ENCODE data around the gene PCDHB12. TPM values are rescaled to one million over a fixed set of nuclear protein-coding genes. Genes with fewer than 3 reads are reported as not detected.
"Not testable (repeated sequence)": the region's sequence is repeated elsewhere in the genome, so short reads cannot be mapped to it uniquely, and the experiment has no call there.

Gene PCDHB12
- polyA plus RNA-seq, 3 donors = not detected

DNA sequence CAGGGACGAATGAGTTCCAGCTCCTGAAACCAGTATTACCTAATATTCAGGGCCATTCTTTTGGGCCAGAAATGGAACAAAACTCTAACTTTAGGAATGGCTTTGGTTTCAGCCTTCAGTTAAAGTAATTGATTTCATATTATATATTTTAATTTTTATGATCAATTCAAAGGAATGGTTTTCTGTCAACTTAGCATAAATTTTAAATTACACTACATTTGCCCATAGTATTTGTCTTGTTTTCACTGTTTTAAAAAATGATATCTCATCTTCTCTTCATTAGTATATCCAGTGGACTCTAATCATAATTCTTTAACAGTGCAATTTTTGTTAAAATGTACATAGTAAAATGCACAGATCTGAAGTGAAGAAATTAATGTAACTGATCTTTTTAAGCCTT lies 28.2 kb upstream of the PCDHB12 start:
- H3K36me3 ChIP-seq (replicated peaks in 1 of 2; ENCODE audit: control insufficient read depth in 1 of 2, insufficient read depth in 2 of 2, low read length in 2 of 2) = no peaks in the 10 kb centered on the region
- WGBS (ENCODE audit: insufficient coverage) = no CpG with 5 or more reads among the region's 1 CpG
- H3K9ac ChIP-seq (ENCODE audit: insufficient read depth, low read length, poor library complexity, severe bottlenecking) = no peak overlapping the region
- no peaks in the 10 kb centered on the region for H3K4me1 Mint-ChIP-seq
- no peak overlapping the region for H3K4me3 ChIP-seq (replicated peaks in 1 of 3; ENCODE audit: low read depth in 2 of 3, low read length in 3 of 3)
- DNase-seq = no peak
- H3K4me3 Mint-ChIP-seq = no peak overlapping the region
- intact Hi-C loops (cut with micrococcal nuclease) = no loop called here
- TF ChIP-seq CTCF (IDR thresholded peaks at IDR 0.05) = no peak
- H2AFZ ChIP-seq (ENCODE audit: insufficient read depth, low read depth, low read length, poor library complexity, severe bottlenecking) = no peak overlapping the region
- H4K20me1 ChIP-seq (ENCODE audit: insufficient read depth, low read length) = no peaks in the 10 kb centered on the region
- H3K4me2 ChIP-seq (replicated peaks; ENCODE audit: extremely low read depth, low read length, poor library complexity, severe bottlenecking) = no peak overlapping the region
- H3K27me3 Mint-ChIP-seq (ENCODE audit: low read depth in 3 of 3) = peaks cover 4 to 29% (median 12%) of the 10 kb centered on the region in 3 donors
- H3K4me1 ChIP-seq (ENCODE audit: control insufficient read depth in 1 of 2, insufficient read depth in 2 of 2, low read length in 2 of 2) = no peaks in the 10 kb centered on the region
- H3K27me3 ChIP-seq (ENCODE audit: control insufficient read depth in 2 of 2, insufficient read depth in 2 of 2, low read length in 2 of 2) = peaks cover 8 to 20% of the 10 kb centered on the region in 2 donors
- no peak overlapping the region for H3K27ac ChIP-seq (ENCODE audit: low read depth in 1 of 2, low read length in 2 of 2)
- H3K9me3 ChIP-seq (replicated peaks in 1 of 2; ENCODE audit: control insufficient read depth in 1 of 2, insufficient read depth in 1 of 2, low read length in 2 of 2) = peaks cover 43 to 55% of the 10 kb centered on the region in 2 donors
- no peak overlapping the region for H3K27ac Mint-ChIP-seq
- H3K79me2 ChIP-seq (ENCODE audit: insufficient read depth, low read length) = no peaks in the 10 kb centered on the region
- peaks cover 12 to 37% (median 32%) of the 10 kb centered on the region in 7 donors for H3K9me3 Mint-ChIP-seq
- H3K36me3 Mint-ChIP-seq = no peaks in the 10 kb centered on the region

DNA sequence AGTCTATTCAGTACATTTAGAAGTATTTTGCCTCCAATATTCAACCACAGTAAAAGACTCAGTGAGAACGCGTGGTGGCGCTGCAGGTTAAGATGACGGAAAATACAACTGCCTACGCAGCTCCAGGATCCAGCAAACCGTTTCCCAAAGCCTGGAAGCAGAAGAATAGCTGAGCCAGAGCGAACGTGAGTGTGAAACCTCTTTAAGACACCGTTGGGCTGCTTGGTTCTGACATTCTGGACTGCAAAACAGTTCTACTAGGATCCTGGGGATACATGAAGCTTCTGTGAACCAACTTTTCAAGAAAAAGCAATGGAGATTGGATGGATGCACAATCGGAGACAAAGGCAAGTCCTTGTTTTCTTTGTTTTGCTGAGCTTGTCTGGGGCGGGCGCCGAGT lies 26.3 kb upstream of the PCDHB12 start, which contains the start of gene PCDHB16:
Gene PCDHB16, plus strand, starts transcription at position 140 of the 400 bp plus-strand sequence. Its CDS starts 173 bp downstream, at position 313.
- no peaks in the 10 kb centered on the region for H3K4me1 ChIP-seq (ENCODE audit: control insufficient read depth in 1 of 2, insufficient read depth in 2 of 2, low read length in 2 of 2)
- no peaks in the 10 kb centered on the region for H3K36me3 Mint-ChIP-seq
- H3K4me1 Mint-ChIP-seq = no peaks in the 10 kb centered on the region
- 17% methylated on average over 13 of the region's 13 CpGs for WGBS (ENCODE audit: insufficient coverage)
- no peak within 1 kb of the TSS for H2AFZ ChIP-seq (ENCODE audit: insufficient read depth, low read depth, low read length, poor library complexity, severe bottlenecking)
- H3K4me2 ChIP-seq (replicated peaks; ENCODE audit: extremely low read depth, low read length, poor library complexity, severe bottlenecking) = no peak within 1 kb of the TSS
- peaks cover 46 to 53% of the 10 kb centered on the region in 2 donors for H3K9me3 ChIP-seq (replicated peaks in 1 of 2; ENCODE audit: control insufficient read depth in 1 of 2, insufficient read depth in 1 of 2, low read length in 2 of 2)
- no peak within 1 kb of the TSS for H3K27ac ChIP-seq (ENCODE audit: low read depth in 1 of 2, low read length in 2 of 2)
- no peak within 1 kb of the TSS for H3K27ac Mint-ChIP-seq
- no peaks in the 10 kb centered on the region for H4K20me1 ChIP-seq (ENCODE audit: insufficient read depth, low read length)
- H3K9ac ChIP-seq (ENCODE audit: insufficient read depth, low read length, poor library complexity, severe bottlenecking) = no peak within 1 kb of the TSS
- H3K4me3 ChIP-seq (replicated peaks in 1 of 3; ENCODE audit: low read depth in 2 of 3, low read length in 3 of 3) = no peak within 1 kb of the TSS
- H3K27me3 Mint-ChIP-seq (ENCODE audit: low read depth in 3 of 3) = peaks cover 4 to 30% (median 14%) of the 10 kb centered on the region in 3 donors
- H3K36me3 ChIP-seq (replicated peaks in 1 of 2; ENCODE audit: control insufficient read depth in 1 of 2, insufficient read depth in 2 of 2, low read length in 2 of 2) = no peaks in the 10 kb centered on the region
- no peak for DNase-seq
- intact Hi-C loops (cut with micrococcal nuclease) = no loop called here
- no peak within 1 kb of the TSS for H3K4me3 Mint-ChIP-seq
- TF ChIP-seq CTCF (IDR thresholded peaks at IDR 0.05) = no peak
- no peaks in the 10 kb centered on the region for H3K79me2 ChIP-seq (ENCODE audit: insufficient read depth, low read length)
- peaks cover 12 to 45% (median 37%) of the 10 kb centered on the region in 7 donors for H3K9me3 Mint-ChIP-seq
- H3K27me3 ChIP-seq (ENCODE audit: control insufficient read depth in 2 of 2, insufficient read depth in 2 of 2, low read length in 2 of 2) = peaks cover 6 to 22% of the 10 kb centered on the region in 2 donors

- H3K4me3 Mint-ChIP-seq = peak overlapping the region in 1 of 2 donors; percentile 57
- 30% methylated on average over 27 of the region's 69 CpGs for WGBS (ENCODE audit: insufficient coverage)
- intact Hi-C loops (cut with micrococcal nuclease) = not testable (repeated sequence)
These were observed 24.2 kb upstream of the PCDHB12 start for GRCh38 chr5:141184117-141184855.

More at GRCh38 chr5:141184117-141184855, 24.2 kb upstream of the PCDHB12 start:
- not testable (repeated sequence) for H3K4me1 Mint-ChIP-seq; H3K27ac Mint-ChIP-seq; H2AFZ ChIP-seq (ENCODE audit: insufficient read depth, low read depth, low read length, poor library complexity, severe bottlenecking); H3K4me3 ChIP-seq (replicated peaks in 1 of 3; ENCODE audit: low read depth in 2 of 3, low read length in 3 of 3); DNase-seq; H3K9ac ChIP-seq (ENCODE audit: insufficient read depth, low read length, poor library complexity, severe bottlenecking); H3K36me3 Mint-ChIP-seq; H3K4me1 ChIP-seq (ENCODE audit: control insufficient read depth in 1 of 2, insufficient read depth in 2 of 2, low read length in 2 of 2); H3K79me2 ChIP-seq (ENCODE audit: insufficient read depth, low read length); H3K36me3 ChIP-seq (replicated peaks in 1 of 2; ENCODE audit: control insufficient read depth in 1 of 2, insufficient read depth in 2 of 2, low read length in 2 of 2); H3K27ac ChIP-seq (ENCODE audit: low read depth in 1 of 2, low read length in 2 of 2); H3K4me2 ChIP-seq (replicated peaks; ENCODE audit: extremely low read depth, low read length, poor library complexity, severe bottlenecking); H4K20me1 ChIP-seq (ENCODE audit: insufficient read depth, low read length)
- peaks cover 16 to 58% (median 50%) of the 10 kb centered on the region in 7 donors for H3K9me3 Mint-ChIP-seq
- peaks cover 11 to 45% (median 28%) of the 10 kb centered on the region in 3 donors for H3K27me3 Mint-ChIP-seq (ENCODE audit: low read depth in 3 of 3)
- Histone ChIP-seq H3K9me3 (replicated peaks in 1 of 2; ENCODE audit: control insufficient read depth in 1 of 2, insufficient read depth in 1 of 2, low read length in 2 of 2) (peaks cover 43 to 47% of the 10 kb centered on the region in 2 donors), H3K27me3 (ENCODE audit: control insufficient read depth in 2 of 2, insufficient read depth in 2 of 2, low read length in 2 of 2) (peaks cover 0 to 29% of the 10 kb centered on the region in 2 donors)

All from CD14-positive monocyte (primary cell).